Endodermal cell (in vitro differentiated cells): Measurements from ENCODE around the gene PKM. TPM values are rescaled to one million over a fixed set of nuclear protein-coding genes. Genes with fewer than 3 reads are reported as not detected.

Experiments used
- DNase-seq: peaks from one replicate; pipeline ENCODE4 v3.0.0-alpha.2; 2017
- H3K27ac ChIP-seq: 2 replicates; pipeline ENCODE4 v1.5.1; 2013; ENCODE audit warnings: mild to moderate bottlenecking, low read depth, low read length, moderate library complexity
- H3K27me3 ChIP-seq: 2 replicates; pipeline ENCODE4 v1.6.1; 2013; ENCODE audit warnings: mild to moderate bottlenecking, low read length, moderate library complexity; ENCODE audit not compliant: insufficient read depth, control insufficient read depth, poor library complexity, severe bottlenecking
- H3K36me3 ChIP-seq: 2 replicates; pipeline ENCODE4 v1.7.0; 2013; ENCODE audit warnings: mild to moderate bottlenecking, low read length, moderate library complexity; ENCODE audit not compliant: control insufficient read depth, insufficient read depth
- H3K4me1 ChIP-seq: one replicate; pipeline ENCODE4 v1.7.0; 2013; ENCODE audit warnings: low read length; ENCODE audit not compliant: control insufficient read depth, insufficient read depth
- H3K4me3 ChIP-seq: 2 replicates; pipeline ENCODE4 v1.5.1; 2013; ENCODE audit warnings: mild to moderate bottlenecking, low read length, moderate library complexity
- H3K9ac ChIP-seq: 2 replicates; pipeline ENCODE4 v1.6.1; 2013; ENCODE audit warnings: mild to moderate bottlenecking, low read length, moderate library complexity; ENCODE audit not compliant: poor library complexity, severe bottlenecking; ENCODE audit errors: extremely low read depth
- H3K9me3 ChIP-seq: 2 replicates; pipeline ENCODE4 v1.6.1; 2013; ENCODE audit warnings: mild to moderate bottlenecking, low read length, moderate library complexity; ENCODE audit not compliant: control insufficient read depth
- H3K27ac Mint-ChIP-seq: 2 replicates; pipeline ENCODE4 v1.8.0; 2020; ENCODE audit warnings: mixed read lengths
- H3K27me3 Mint-ChIP-seq: 2 replicates; pipeline ENCODE4 v1.8.0; 2021; ENCODE audit warnings: mild to moderate bottlenecking, mixed read lengths; ENCODE audit not compliant: insufficient read depth
- H3K36me3 Mint-ChIP-seq: 2 replicates; pipeline ENCODE4 v1.8.0; 2020; ENCODE audit warnings: low read depth, mixed read lengths
- H3K4me1 Mint-ChIP-seq: 2 replicates; pipeline ENCODE4 v1.8.0; 2020; ENCODE audit warnings: mixed read lengths
- H3K4me3 Mint-ChIP-seq: 2 replicates; pipeline ENCODE4 v1.8.0; 2020; ENCODE audit warnings: mild to moderate bottlenecking, moderate library complexity, mixed read lengths
- H3K9me3 Mint-ChIP-seq: 2 replicates; pipeline ENCODE4 v1.8.0; 2020; ENCODE audit warnings: mild to moderate bottlenecking, mixed read lengths
- CTCF ChIP-seq: fragments of 200-600 bp; sonication (generic); conservative IDR thresholded peaks from 2 replicates; pipeline ENCODE4 v1.5.0; 2021; ENCODE audit warnings: antibody characterized with exemption, mild to moderate bottlenecking
- WGBS, 2 experiments: methylation state at CpG; one replicate each; pipeline versions ENCODE4 v1.1.5 to v1.1.7; 2013; ENCODE audit warnings: missing lambda C conversion rate in 2 of 2, mixed read lengths in 1 of 2; ENCODE audit not compliant: insufficient coverage in 1 of 2, insufficient read length in 1 of 2; 5-methylcytosine and 5-hydroxymethylcytosine counted together
- total RNA-seq, 2 donors: library from RNA; stranded (reverse); fragmentation: NEBNext Ultra II Directional in 1 of 2; extraction: Animal tissue kit (Norgen Biotek cat#: 25700) in 1 of 2; gene quantifications; 2 replicates in 1 of 2; 3 replicates in 1 of 2; pipeline ENCODE4 v1.2.1, GENCODE V29; 2021

PKM gene
- total RNA-seq, 2 donors from 2014 or later, result 2,197 to 2,355 TPM

GRCh38 chr15:72220687-72221086 is 10.3 kb downstream of the PKM start:
- H3K9ac ChIP-seq, result peak overlapping the region; percentile 2
- no peaks in the 10 kb centered on the region for H3K27me3 ChIP-seq
- H3K9me3 ChIP-seq, result no peaks in the 10 kb centered on the region
- Mint-ChIP-seq H3K27ac (peak overlapping the region; percentile 77), H3K4me3 (peak overlapping the region; percentile 28), H3K27me3 (no peaks in the 10 kb centered on the region), H3K36me3 (peaks cover 85% of the 10 kb centered on the region), H3K9me3 (no peaks in the 10 kb centered on the region), H3K4me1 (peaks cover 52% of the 10 kb centered on the region)
- peak overlapping the region; percentile 60 for H3K4me3 ChIP-seq
- no peak for DNase-seq
- TF ChIP-seq CTCF, result no peak
- peaks cover 95% of the 10 kb centered on the region for H3K36me3 ChIP-seq
- WGBS, 2 experiments, result 86% methylated on average over 1 of the region's 1 CpG; no CpG with 5 or more reads in 1 of the 2 experiments
- peaks cover 22% of the 10 kb centered on the region for H3K4me1 ChIP-seq
- H3K27ac ChIP-seq, result no peak overlapping the region

- no peak overlapping the region for H3K4me3 ChIP-seq
- H3K9ac ChIP-seq, result no peak overlapping the region
- Mint-ChIP-seq H3K4me1 (peaks cover 28% of the 10 kb centered on the region), H3K4me3 (no peak overlapping the region), H3K36me3 (peaks cover 87% of the 10 kb centered on the region), H3K9me3 (no peaks in the 10 kb centered on the region), H3K27ac (no peak overlapping the region), H3K27me3 (no peaks in the 10 kb centered on the region)
- H3K27me3 ChIP-seq, result no peaks in the 10 kb centered on the region
- H3K36me3 ChIP-seq, result peaks cover 97% of the 10 kb centered on the region
- DNase-seq, result no peak
- 91 to 100% methylated on average over 1 to 4 of the region's 4 CpGs for WGBS, 2 experiments
- peaks cover 6% of the 10 kb centered on the region for H3K4me1 ChIP-seq
- TF ChIP-seq CTCF, result no peak
- H3K9me3 ChIP-seq, result no peaks in the 10 kb centered on the region
- no peak overlapping the region for H3K27ac ChIP-seq
Measured at GRCh38 chr15:72217216-72217615, 13.8 kb downstream of the PKM start.

- Mint-ChIP-seq H3K4me3 (no peak overlapping the region), H3K4me1 (peaks cover 19% of the 10 kb centered on the region), H3K27me3 (no peaks in the 10 kb centered on the region), H3K36me3 (peaks cover 91% of the 10 kb centered on the region), H3K9me3 (no peaks in the 10 kb centered on the region), H3K27ac (no peak overlapping the region)
- Histone ChIP-seq H3K4me1 (peaks cover 3% of the 10 kb centered on the region), H3K9ac (no peak overlapping the region), H3K27me3 (no peaks in the 10 kb centered on the region), H3K27ac (no peak overlapping the region), H3K4me3 (no peak overlapping the region), H3K9me3 (no peaks in the 10 kb centered on the region), H3K36me3 (peaks cover 97% of the 10 kb centered on the region)
- no peak for TF ChIP-seq CTCF
- no peak for DNase-seq
- WGBS, 2 experiments, result 83 to 100% methylated on average over 1 of the region's 1 CpG
Measured at GRCh38 chr15:72216079-72216478, 14.9 kb downstream of the PKM start.
